H9 (cell line): ENCODE results near the gene SLC35F3. TPM values are rescaled to one million over a fixed set of nuclear protein-coding genes. Genes with fewer than 3 reads are reported as not detected.
A peak's percentile ranks its signal among the peaks of the same experiment; 100 is the strongest.

ENCODE experiments used
- DNase-seq: peaks from one replicate; pipeline ENCODE4 v3.0.0-alpha.2; 2017
- H2AFZ ChIP-seq: one replicate; pipeline ENCODE4 v1.6.1; 2013; ENCODE audit warnings: mild to moderate bottlenecking, low read length, control low read depth, moderate library complexity
- H2AK5ac ChIP-seq: 2 replicates; pipeline ENCODE4 v1.6.1; 2013; ENCODE audit warnings: low read length, control low read depth, mixed read lengths; ENCODE audit not compliant: insufficient read length
- H2BK120ac ChIP-seq: one replicate; pipeline ENCODE4 v1.6.1; 2013; ENCODE audit warnings: low read depth, mild to moderate bottlenecking, low read length, control low read depth, inconsistent platforms; ENCODE audit not compliant: poor library complexity, severe bottlenecking
- H2BK12ac ChIP-seq: 2 replicates; pipeline ENCODE4 v1.6.1; 2013; ENCODE audit warnings: low read length, control low read depth, mixed read lengths, low read depth; ENCODE audit not compliant: insufficient read length
- H2BK15ac ChIP-seq: 2 replicates; pipeline ENCODE4 v1.6.1; 2013; ENCODE audit warnings: low read depth, low read length, control low read depth
- H2BK20ac ChIP-seq: one replicate; pipeline ENCODE4 v1.6.1; 2013; ENCODE audit warnings: low read depth, mild to moderate bottlenecking, low read length, control low read depth, inconsistent platforms; ENCODE audit not compliant: poor library complexity, severe bottlenecking
- H2BK5ac ChIP-seq: 2 replicates; pipeline ENCODE4 v1.6.1; 2013; ENCODE audit warnings: low read length, control low read depth, mixed read lengths; ENCODE audit not compliant: insufficient read length
- H3K14ac ChIP-seq: 2 replicates; pipeline ENCODE4 v1.6.1; 2013; ENCODE audit warnings: low read length, control low read depth; ENCODE audit not compliant: insufficient read depth
- H3K18ac ChIP-seq: 2 replicates; pipeline ENCODE4 v1.6.1; 2013; ENCODE audit warnings: low read depth, mild to moderate bottlenecking, mixed read lengths, low read length, control low read depth; ENCODE audit not compliant: insufficient read length
- H3K23ac ChIP-seq: 2 replicates; pipeline ENCODE4 v1.6.1; 2013; ENCODE audit warnings: low read length, control low read depth, mixed read lengths, low read depth; ENCODE audit not compliant: insufficient read length
- H3K23me2 ChIP-seq: 2 replicates; pipeline ENCODE4 v1.6.1; 2013; ENCODE audit warnings: low read depth, mild to moderate bottlenecking, mixed read lengths, low read length, control low read depth; ENCODE audit not compliant: insufficient read length, poor library complexity, severe bottlenecking
- H3K27ac ChIP-seq: 2 replicates; pipeline ENCODE4 v1.5.1; 2013; ENCODE audit warnings: low read length, control low read depth, mixed read lengths, low read depth; ENCODE audit not compliant: insufficient read length
- H3K27me3 ChIP-seq: 2 replicates; pipeline ENCODE4 v1.6.1; 2013; ENCODE audit warnings: low read length, control low read depth, inconsistent platforms; ENCODE audit not compliant: insufficient read depth
- H3K4ac ChIP-seq: 2 replicates; pipeline ENCODE4 v1.6.1; 2013; ENCODE audit warnings: low read depth, mild to moderate bottlenecking, control low read depth, inconsistent platforms, low read length, moderate library complexity
- H3K4me1 ChIP-seq: 2 replicates; pipeline ENCODE4 v1.6.1; 2013; ENCODE audit warnings: low read length, control low read depth, inconsistent platforms; ENCODE audit not compliant: insufficient read depth
- H3K4me2 ChIP-seq: 2 replicates; pipeline ENCODE4 v1.6.1; 2013; ENCODE audit warnings: low read length, control low read depth, mixed read lengths; ENCODE audit not compliant: insufficient read length, insufficient read depth
- H3K56ac ChIP-seq: 2 replicates; pipeline ENCODE4 v1.6.1; 2013; ENCODE audit warnings: low read depth, mild to moderate bottlenecking, mixed read lengths, low read length, control low read depth; ENCODE audit not compliant: insufficient read length
- H3K79me1 ChIP-seq: 2 replicates; pipeline ENCODE4 v1.6.1; 2013; ENCODE audit warnings: low read depth, mild to moderate bottlenecking, moderate library complexity, low read length, control low read depth, inconsistent platforms; ENCODE audit not compliant: insufficient read depth, poor library complexity, severe bottlenecking
- H3K79me2 ChIP-seq: 2 replicates; pipeline ENCODE4 v1.6.1; 2013; ENCODE audit warnings: low read length, control low read depth, inconsistent platforms; ENCODE audit not compliant: insufficient read depth
- H3K9ac ChIP-seq: 2 replicates; pipeline ENCODE4 v1.6.1; 2013; ENCODE audit warnings: low read length, control low read depth, mixed read lengths; ENCODE audit not compliant: insufficient read length; ENCODE audit errors: extremely low read depth
- H3K9me3 ChIP-seq: one replicate; pipeline ENCODE4 v1.6.1; 2013; ENCODE audit warnings: low read depth, low read length, inconsistent platforms; ENCODE audit not compliant: control insufficient read depth
- H3T11ph ChIP-seq: one replicate; pipeline ENCODE4 v1.6.1; 2013; ENCODE audit warnings: mild to moderate bottlenecking, low read length, control low read depth, inconsistent platforms
- H4K20me1 ChIP-seq: one replicate; pipeline ENCODE4 v1.6.1; 2013; ENCODE audit not compliant: control insufficient read depth, insufficient read length, insufficient read depth
- H4K5ac ChIP-seq: 2 replicates; pipeline ENCODE4 v1.6.1; 2013; ENCODE audit warnings: low read depth, mild to moderate bottlenecking, mixed read lengths, low read length, control low read depth; ENCODE audit not compliant: insufficient read length
- H4K8ac ChIP-seq: replicated peaks from 2 replicates; pipeline ENCODE4 v1.6.1; 2013; ENCODE audit warnings: low read length, control low read depth, mixed read lengths, low read depth; ENCODE audit not compliant: insufficient read length
- H4K91ac ChIP-seq: 2 replicates; pipeline ENCODE4 v1.6.1; 2013; ENCODE audit warnings: low read depth, mild to moderate bottlenecking, moderate library complexity, mixed read lengths, low read length, control low read depth; ENCODE audit not compliant: insufficient read length
- H3K27ac Mint-ChIP-seq, 3 experiments: 2 replicates in 2 of 3; 3 replicates in 1 of 3; pipeline ENCODE4 v1.8.0; 2020 to 2021; ENCODE audit warnings: mixed read lengths in 3 of 3, mild to moderate bottlenecking in 1 of 3, moderate library complexity in 1 of 3
- H3K27me3 Mint-ChIP-seq: 2 replicates; pipeline ENCODE4 v1.8.0; 2021; ENCODE audit warnings: low read depth, mild to moderate bottlenecking, moderate library complexity, mixed read lengths
- H3K36me3 Mint-ChIP-seq, 3 experiments: 2 replicates in 2 of 3; 3 replicates in 1 of 3; pipeline ENCODE4 v1.8.0; 2020 to 2021; ENCODE audit warnings: low read depth in 3 of 3, mixed read lengths in 3 of 3; ENCODE audit not compliant: insufficient read depth in 1 of 3
- H3K4me1 Mint-ChIP-seq, 2 experiments: 2 replicates each; pipeline ENCODE4 v1.8.0; 2020; ENCODE audit warnings: mixed read lengths in 2 of 2
- H3K4me3 Mint-ChIP-seq, 2 experiments: 2 replicates in 1 of 2; 3 replicates in 1 of 2; pipeline ENCODE4 v1.8.0; 2020 to 2021; ENCODE audit warnings: mild to moderate bottlenecking in 2 of 2, mixed read lengths in 2 of 2, moderate library complexity in 1 of 2
- H3K9me3 Mint-ChIP-seq, 2 experiments: 2 replicates in 1 of 2; 3 replicates in 1 of 2; pipeline ENCODE4 v1.8.0; 2020; ENCODE audit warnings: mild to moderate bottlenecking in 2 of 2, mixed read lengths in 2 of 2, moderate library complexity in 1 of 2
- CTCF ChIP-seq: fragments of 200-600 bp; sonication (generic); conservative IDR thresholded peaks from 3 replicates; pipeline ENCODE4 v1.8.0; 2021; ENCODE audit warnings: antibody characterized with exemption, mild to moderate bottlenecking
- WGBS: extraction: QIAGEN DNeasy Blood & Tissue Kit; methylation state at CpG from one replicate; pipeline ENCODE4 v1.1.7; 2013; ENCODE audit warnings: missing lambda C conversion rate, low lambda C conversion rate, mixed read lengths; ENCODE audit not compliant: insufficient read length; ENCODE audit errors: extremely low coverage; 5-methylcytosine and 5-hydroxymethylcytosine counted together
- total RNA-seq: library from RNA; stranded (reverse); gene quantifications from 2 replicates; pipeline ENCODE4 v1.2.1, GENCODE V29; 2021

The SLC35F3 gene
- total RNA-seq, 1 experiment from 2014 or later: 0.81 TPM

- DNase-seq: peak; percentile 44
- no peak overlapping the region for H4K5ac ChIP-seq
- H3K23me2 ChIP-seq: no peaks in the 10 kb centered on the region
- H3K4me1 Mint-ChIP-seq: peaks cover 5 to 12% of the 10 kb centered on the region in 2 experiments; a peak in 3 of 4 replicates
- H2AFZ ChIP-seq: no peak overlapping the region
- peak overlapping the region; percentile 17 for H3K4me2 ChIP-seq
- H2BK5ac ChIP-seq: no peak overlapping the region
- H3K9me3 Mint-ChIP-seq: peaks cover under 1 to 2% of the 10 kb centered on the region in 2 experiments; a peak in 3 of 5 replicates
- H3K4me1 ChIP-seq: no peaks in the 10 kb centered on the region
- H3K4me3 Mint-ChIP-seq: no peak overlapping the region
- no peak overlapping the region for H3K14ac ChIP-seq
- H3K18ac ChIP-seq: no peak overlapping the region
- H3K27ac ChIP-seq: no peak overlapping the region
- no peak overlapping the region for H3K56ac ChIP-seq
- no peak overlapping the region for H2BK20ac ChIP-seq
- H2AK5ac ChIP-seq: no peak overlapping the region
- no peak overlapping the region for H2BK120ac ChIP-seq
- no peak overlapping the region for H2BK12ac ChIP-seq
- no peaks in the 10 kb centered on the region for H3K9me3 ChIP-seq
- H3K23ac ChIP-seq: no peak overlapping the region
- peak overlapping the region in 1 of 3 experiments; percentile 17; a peak in 1 of 7 replicates for H3K27ac Mint-ChIP-seq
- H4K8ac ChIP-seq: no peak overlapping the region
- H3K27me3 Mint-ChIP-seq: no peaks in the 10 kb centered on the region; the same call in 1 of the 2 replicates
- H3K36me3 Mint-ChIP-seq: no peaks in the 10 kb centered on the region
- no CpG with 5 or more reads among the region's 3 CpGs for WGBS
- no peak overlapping the region for H4K91ac ChIP-seq
- no peak for TF ChIP-seq CTCF
- H3T11ph ChIP-seq: no peak overlapping the region
- H3K9ac ChIP-seq: no peak overlapping the region
- no peaks in the 10 kb centered on the region for H3K79me2 ChIP-seq
- no peak overlapping the region for H2BK15ac ChIP-seq
- H4K20me1 ChIP-seq: no peaks in the 10 kb centered on the region
- H3K4ac ChIP-seq: no peak overlapping the region
- H3K27me3 ChIP-seq: no peaks in the 10 kb centered on the region
- H3K79me1 ChIP-seq: no peaks in the 10 kb centered on the region
These were observed 20.8 kb upstream of the SLC35F3 start for GRCh38 chr1:233883671-233884070.
